Thoracic aorta (tissue), 2 donors: ENCODE data around the gene RASD2. TPM values are rescaled to one million over a fixed set of nuclear protein-coding genes. Genes with fewer than 3 reads are reported as not detected.

Source experiments
- ATAC-seq: fragments of 150-250 bp; one replicate; pipeline ENCODE4 v1.8.0; 2017; ENCODE audit warnings: low read depth; ENCODE audit not compliant: insufficient number of reproducible peaks, low FRiP score
- DNase-seq: peaks from one replicate; pipeline ENCODE4 v3.0.0-alpha.2; 2020; ENCODE audit warnings: low spot score
- H3K27ac ChIP-seq, 2 donors: fragments of 200-600 bp; sonication (generic); 1 replicate in 1 of 2; 2 replicates in 1 of 2; pipeline ENCODE4 v1.5.1; 2016; ENCODE audit warnings: mild to moderate bottlenecking in 2 of 2, moderate library complexity in 2 of 2
- H3K27me3 ChIP-seq: fragments of 200-600 bp; sonication (generic); replicated peaks from 2 replicates; pipeline ENCODE4 v1.6.0; 2016; ENCODE audit warnings: mild to moderate bottlenecking; ENCODE audit not compliant: insufficient read depth
- H3K36me3 ChIP-seq: fragments of 200-600 bp; sonication (generic); one replicate; pipeline ENCODE4 v1.5.1; 2016
- H3K4me1 ChIP-seq, 2 donors: fragments of 200-600 bp; sonication (generic); 1 replicate in 1 of 2; 2 replicates in 1 of 2; pipeline versions ENCODE4 v1.5.1 to v1.6.0; 2016; ENCODE audit warnings: low read depth in 2 of 2, mild to moderate bottlenecking in 1 of 2; ENCODE audit not compliant: control insufficient read depth in 1 of 2
- H3K4me3 ChIP-seq: fragments of 200-600 bp; sonication (generic); 2 replicates; pipeline ENCODE4 v1.5.1; 2016; ENCODE audit warnings: mild to moderate bottlenecking
- H3K9me3 ChIP-seq: fragments of 200-600 bp; sonication (generic); 2 replicates; pipeline ENCODE4 v1.5.1; 2016
- CTCF ChIP-seq: fragments of 200-600 bp; sonication (generic); IDR thresholded peaks from one replicate; pipeline ENCODE4 v1.5.1; 2019; ENCODE audit warnings: antibody characterized with exemption
- total RNA-seq, 2 donors: library from RNA; depleted of rRNA; stranded (reverse); fragments of >200 nt; gene quantifications; one replicate each; pipeline versions ENCODE4 v1.1.0 to v1.2.3, GENCODE V29; 2016

Gene RASD2
- total RNA-seq, 2 donors from 2014 or later: 14.0 to 18.8 TPM

GRCh38 chr22:35553341-35553740 lies 12.7 kb downstream of the RASD2 start:
- ATAC-seq: no peak
- H3K27me3 ChIP-seq: no peaks in the 10 kb centered on the region
- no peaks in the 10 kb centered on the region for H3K9me3 ChIP-seq
- no peak for DNase-seq
- H3K4me1 ChIP-seq: peaks cover 0 to 12% of the 10 kb centered on the region in 2 donors
- no peak overlapping the region for H3K27ac ChIP-seq
- peaks cover 5% of the 10 kb centered on the region for H3K36me3 ChIP-seq
- H3K4me3 ChIP-seq: no peak overlapping the region
- no peak for TF ChIP-seq CTCF

DNA sequence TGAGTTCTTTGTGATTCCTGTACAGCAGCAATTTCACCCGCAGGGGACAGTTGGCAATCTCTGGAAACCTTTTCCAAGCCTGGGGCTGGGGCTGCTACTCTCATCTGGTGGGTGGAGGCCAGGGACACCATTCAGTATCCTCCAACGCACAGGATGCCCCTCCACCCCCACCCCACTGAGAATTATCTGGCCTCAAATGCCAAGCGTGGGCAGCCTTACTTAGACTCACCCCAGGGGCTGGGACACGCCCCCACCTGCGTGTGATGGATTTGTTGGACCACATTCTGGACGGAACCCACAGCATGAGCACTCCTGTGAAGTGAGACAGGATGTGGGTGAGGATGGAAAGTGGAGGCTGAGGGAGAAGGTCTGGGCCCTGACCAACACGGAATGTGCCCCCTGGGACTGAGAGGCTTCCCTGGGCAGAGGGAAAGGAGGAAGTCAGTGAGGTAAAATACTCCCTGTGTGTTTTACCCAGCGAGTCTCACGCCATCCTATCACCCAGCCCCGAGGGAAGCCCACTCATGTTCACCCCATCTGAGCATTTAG lies 13.7 kb downstream of the RASD2 start:
- ATAC-seq: no peak
- H3K9me3 ChIP-seq: no peaks in the 10 kb centered on the region
- H3K27ac ChIP-seq: no peak overlapping the region
- DNase-seq: no peak
- peaks cover 3% of the 10 kb centered on the region for H3K36me3 ChIP-seq
- no peak overlapping the region for H3K4me3 ChIP-seq
- H3K4me1 ChIP-seq: peaks cover 0 to 3% of the 10 kb centered on the region in 2 donors
- TF ChIP-seq CTCF: no peak
- no peaks in the 10 kb centered on the region for H3K27me3 ChIP-seq

DNA sequence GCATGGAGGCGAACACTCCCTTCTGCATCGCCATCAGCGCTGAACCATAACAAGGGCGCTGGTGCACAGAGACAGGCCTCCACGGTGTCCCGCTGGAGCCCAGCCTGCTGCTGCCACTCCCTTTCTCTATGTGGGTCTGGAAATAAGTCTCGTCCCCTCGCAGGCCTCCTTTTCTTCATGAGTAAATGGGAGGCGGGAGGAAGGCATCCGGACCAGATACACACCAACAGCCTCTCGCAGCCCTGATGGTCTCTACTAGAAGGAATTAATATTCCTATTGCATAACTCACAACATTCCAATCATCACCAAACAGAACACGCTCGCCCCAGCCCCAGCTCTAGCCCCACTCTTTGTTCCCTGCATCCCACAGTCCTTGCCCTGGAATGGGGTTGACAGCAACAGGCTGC lies 14.9 kb downstream of the RASD2 start:
- DNase-seq (no peak), ATAC-seq (no peak)
- Histone ChIP-seq H3K27ac (no peak overlapping the region), H3K4me1 (no peaks in the 10 kb centered on the region), H3K4me3 (no peak overlapping the region), H3K27me3 (no peaks in the 10 kb centered on the region), H3K9me3 (no peaks in the 10 kb centered on the region), H3K36me3 (peaks cover 3% of the 10 kb centered on the region)
- TF ChIP-seq CTCF: no peak

- no peak for ATAC-seq
- no peak for DNase-seq
- peaks cover 3% of the 10 kb centered on the region for H3K36me3 ChIP-seq
- no peaks in the 10 kb centered on the region for H3K27me3 ChIP-seq
- H3K4me3 ChIP-seq: no peak overlapping the region
- no peaks in the 10 kb centered on the region for H3K9me3 ChIP-seq
- no peak for TF ChIP-seq CTCF
- H3K4me1 ChIP-seq: no peaks in the 10 kb centered on the region
- H3K27ac ChIP-seq: no peak overlapping the region
Measured at GRCh38 chr22:35555946-35556547, 15.4 kb downstream of the RASD2 start.

DNA sequence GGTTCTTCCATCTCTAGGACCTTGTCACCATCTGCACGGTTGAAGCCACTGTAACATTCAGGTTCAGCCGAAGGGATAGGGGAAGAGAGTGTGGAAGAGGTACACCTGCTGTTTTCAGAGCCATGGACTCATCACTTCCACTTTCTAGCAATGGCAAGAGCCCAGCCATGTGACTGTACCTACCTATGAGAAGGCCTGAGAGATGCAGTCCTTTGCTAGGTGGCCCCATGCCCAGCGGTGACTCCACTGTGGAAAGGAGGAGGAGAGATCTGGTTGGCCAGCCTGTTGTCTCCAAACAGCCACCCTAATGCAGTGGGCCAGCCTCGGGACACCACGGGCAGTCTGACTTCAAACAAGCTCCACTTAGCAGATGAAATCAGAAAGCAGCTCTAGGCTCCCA lies 16.0 kb downstream of the RASD2 start:
- H3K36me3 ChIP-seq: peaks cover 3% of the 10 kb centered on the region
- ATAC-seq: no peak
- H3K27me3 ChIP-seq: no peaks in the 10 kb centered on the region
- no peak overlapping the region for H3K4me3 ChIP-seq
- no peak for TF ChIP-seq CTCF
- no peaks in the 10 kb centered on the region for H3K4me1 ChIP-seq
- no peak overlapping the region for H3K27ac ChIP-seq
- no peaks in the 10 kb centered on the region for H3K9me3 ChIP-seq
- DNase-seq: no peak
